Measurements from ENCODE around the gene FGF14. TPM values are rescaled to one million over a fixed set of nuclear protein-coding genes. Genes with fewer than 3 reads are reported as not detected.

The FGF14 gene
- total RNA-seq, 1 donor = under 0.01 TPM

DNA sequence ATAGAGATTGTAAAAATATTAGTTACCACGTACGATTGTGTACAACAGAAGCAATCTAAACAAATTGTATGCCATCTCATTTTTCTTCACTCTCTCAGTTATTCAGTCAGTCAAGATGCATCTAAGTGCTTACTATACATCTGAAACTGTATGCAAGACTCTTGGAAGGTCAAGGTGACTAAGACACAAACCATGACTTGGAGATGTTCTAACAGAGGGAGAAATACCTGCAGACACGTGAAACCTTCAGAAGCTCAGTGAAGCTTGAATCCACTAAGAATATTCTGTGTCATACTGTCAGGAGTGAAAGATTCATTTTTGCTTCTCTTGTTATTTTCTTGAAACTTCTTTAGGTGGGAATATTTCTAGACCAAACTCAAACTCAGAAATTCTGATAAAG, 584.0 kb downstream of the FGF14 start:
- Histone ChIP-seq H3K4me1 (ENCODE audit: insufficient read depth, low read length) (no peaks in the 10 kb centered on the region), H3K9me3 (ENCODE audit: low read depth, low read length) (no peaks in the 10 kb centered on the region), H3K27me3 (ENCODE audit: insufficient read depth, low read length) (no peaks in the 10 kb centered on the region), H3K4me3 (ENCODE audit: low read length) (no peak overlapping the region)

GRCh38 chr13:101811881-101812280, 590.0 kb downstream of the FGF14 start:
- Histone ChIP-seq H3K4me3 (ENCODE audit: low read length) (no peak overlapping the region), H3K4me1 (ENCODE audit: insufficient read depth, low read length) (no peaks in the 10 kb centered on the region), H3K9me3 (ENCODE audit: low read depth, low read length) (no peaks in the 10 kb centered on the region), H3K27me3 (ENCODE audit: insufficient read depth, low read length) (no peaks in the 10 kb centered on the region)

DNA sequence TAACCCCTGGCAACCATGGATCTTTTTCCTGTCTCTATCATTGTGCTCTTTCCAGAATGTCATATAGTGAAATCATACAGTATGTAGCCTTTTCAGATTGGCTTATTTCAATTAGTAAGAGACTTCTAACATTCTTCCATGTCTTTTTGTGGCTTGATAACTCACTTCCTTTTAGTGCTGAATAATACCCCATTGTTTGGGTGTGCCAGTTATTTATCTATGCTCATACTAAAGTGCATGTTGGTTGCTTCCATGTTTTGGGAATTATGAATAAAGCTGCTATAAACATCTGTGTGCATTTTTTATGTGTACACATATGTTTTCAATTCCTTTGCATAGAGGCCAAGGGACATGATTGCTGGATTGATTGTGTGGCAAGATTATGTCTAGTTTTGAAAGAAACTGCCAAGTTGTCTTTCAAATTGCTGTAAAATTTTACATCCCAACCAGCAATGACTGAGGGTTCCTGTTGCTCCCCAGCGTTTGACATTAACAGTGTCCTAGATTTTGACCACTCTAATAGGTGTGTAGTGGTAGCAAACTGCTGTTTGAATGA, 590.5 kb downstream of the FGF14 start:
- H3K9me3 ChIP-seq (ENCODE audit: low read depth, low read length) = no peaks in the 10 kb centered on the region
- no peaks in the 10 kb centered on the region for H3K27me3 ChIP-seq (ENCODE audit: insufficient read depth, low read length)
- no peaks in the 10 kb centered on the region for H3K4me1 ChIP-seq (ENCODE audit: insufficient read depth, low read length)
- no peak overlapping the region for H3K4me3 ChIP-seq (ENCODE audit: low read length)

DNA sequence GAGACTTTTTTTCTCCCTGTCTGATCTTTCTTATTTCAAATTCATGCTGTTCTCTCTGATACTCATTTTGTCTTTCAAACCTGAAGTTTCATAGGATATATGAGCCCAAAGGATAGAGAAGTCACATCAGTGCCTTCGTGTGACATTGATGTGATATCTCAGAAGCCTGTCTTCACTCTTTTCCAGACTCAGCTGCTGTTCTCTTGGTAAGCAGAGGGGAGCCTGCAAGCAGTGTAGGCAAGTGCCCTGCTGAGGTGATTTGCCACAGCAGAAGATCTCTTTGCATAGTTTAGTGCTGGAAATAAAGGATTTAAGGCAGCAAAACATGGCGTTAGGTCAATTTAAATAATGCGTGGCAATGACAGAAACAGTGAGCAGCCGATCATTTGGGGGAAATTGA, 602.7 kb downstream of the FGF14 start:
- H3K9me3 ChIP-seq (ENCODE audit: low read depth, low read length) = no peaks in the 10 kb centered on the region
- H3K4me1 ChIP-seq (ENCODE audit: insufficient read depth, low read length) = no peaks in the 10 kb centered on the region
- H3K4me3 ChIP-seq (ENCODE audit: low read length) = no peak overlapping the region
- H3K27me3 ChIP-seq (ENCODE audit: insufficient read depth, low read length) = no peaks in the 10 kb centered on the region

DNA sequence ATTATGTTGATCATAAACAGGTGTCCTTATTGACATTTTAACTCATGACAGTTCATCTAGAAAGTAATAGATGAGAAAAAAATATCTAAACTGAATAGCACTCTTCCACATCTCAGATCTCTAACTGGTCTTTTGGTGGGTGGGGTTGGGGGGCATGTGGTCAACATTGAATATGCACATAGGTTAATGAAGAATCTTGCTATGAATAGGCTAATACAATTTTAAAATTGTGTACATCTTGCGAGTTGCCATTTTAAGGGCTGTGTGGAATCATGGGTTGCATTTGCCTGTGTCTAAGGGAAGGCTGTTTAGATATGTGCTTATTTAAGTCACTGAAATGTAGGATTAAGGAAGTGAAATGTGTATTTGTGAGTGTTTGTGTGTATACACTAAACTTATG, 603.4 kb downstream of the FGF14 start:
- no peaks in the 10 kb centered on the region for H3K27me3 ChIP-seq (ENCODE audit: insufficient read depth, low read length)
- H3K9me3 ChIP-seq (ENCODE audit: low read depth, low read length) = no peaks in the 10 kb centered on the region
- H3K4me1 ChIP-seq (ENCODE audit: insufficient read depth, low read length) = no peaks in the 10 kb centered on the region
- no peak overlapping the region for H3K4me3 ChIP-seq (ENCODE audit: low read length)

DNA sequence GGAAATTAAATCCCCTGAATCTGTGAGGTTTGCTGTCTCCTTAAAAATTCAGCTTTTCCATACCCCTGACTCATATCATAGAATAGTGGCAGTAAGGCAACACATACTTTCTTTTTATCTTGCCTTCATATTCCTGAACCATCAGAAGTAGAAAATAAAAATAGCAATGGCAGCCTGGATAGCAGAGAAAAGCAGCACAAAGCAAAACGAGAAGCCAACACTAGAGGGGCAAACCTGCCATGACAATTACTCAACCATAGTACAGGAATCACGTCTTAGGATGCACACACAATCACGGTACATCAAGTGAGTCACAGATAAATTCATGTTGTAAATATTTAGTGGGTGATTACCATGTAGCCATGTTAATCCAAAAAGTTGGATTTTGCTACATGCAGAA, 606.4 kb downstream of the FGF14 start:
- H3K4me3 ChIP-seq (ENCODE audit: low read length) = no peak overlapping the region
- H3K27me3 ChIP-seq (ENCODE audit: insufficient read depth, low read length) = no peaks in the 10 kb centered on the region
- no peaks in the 10 kb centered on the region for H3K9me3 ChIP-seq (ENCODE audit: low read depth, low read length)
- no peaks in the 10 kb centered on the region for H3K4me1 ChIP-seq (ENCODE audit: insufficient read depth, low read length)

DNA sequence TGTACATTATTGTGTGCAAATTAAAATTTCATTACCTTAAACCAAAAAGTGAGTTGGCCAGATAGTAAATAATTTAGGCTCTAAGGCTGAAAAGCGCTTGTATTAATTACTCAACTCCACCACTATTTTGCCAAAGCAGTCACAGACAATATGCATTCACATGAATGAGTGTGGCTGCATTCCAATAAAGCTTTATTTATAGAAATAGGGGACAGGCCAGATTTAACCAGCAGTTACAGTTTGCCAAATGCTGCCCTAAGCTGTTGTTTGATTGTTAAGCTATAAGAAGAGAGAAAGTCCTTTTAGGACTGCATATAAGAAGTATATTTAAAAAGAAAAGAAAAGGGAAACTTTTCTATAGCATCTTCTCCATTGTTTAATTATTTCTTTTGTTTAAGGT, 606.8 kb downstream of the FGF14 start:
- Histone ChIP-seq H3K4me1 (ENCODE audit: insufficient read depth, low read length) (no peaks in the 10 kb centered on the region), H3K4me3 (ENCODE audit: low read length) (no peak overlapping the region), H3K27me3 (ENCODE audit: insufficient read depth, low read length) (no peaks in the 10 kb centered on the region), H3K9me3 (ENCODE audit: low read depth, low read length) (no peaks in the 10 kb centered on the region)

DNA sequence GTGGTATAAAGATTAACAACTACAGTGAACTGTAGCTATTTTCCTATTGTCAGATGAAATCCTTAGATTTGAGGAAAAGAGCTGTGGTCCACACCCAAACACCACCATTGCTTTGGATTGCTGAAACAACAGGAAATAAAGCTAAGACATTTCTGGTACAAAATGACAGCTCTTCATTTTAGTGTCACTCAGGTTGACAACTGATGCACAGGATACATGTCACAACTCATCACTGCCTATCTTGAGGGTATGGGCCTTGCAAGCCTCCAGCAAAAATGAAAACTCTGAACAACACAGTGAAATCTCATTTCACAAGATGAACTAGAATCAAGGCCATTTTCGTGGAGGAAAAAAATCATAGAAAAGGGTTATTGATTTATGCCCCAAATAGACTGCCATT, 609.7 kb downstream of the FGF14 start:
- no peak overlapping the region for H3K4me3 ChIP-seq (ENCODE audit: low read length)
- no peaks in the 10 kb centered on the region for H3K27me3 ChIP-seq (ENCODE audit: insufficient read depth, low read length)
- no peaks in the 10 kb centered on the region for H3K4me1 ChIP-seq (ENCODE audit: insufficient read depth, low read length)
- H3K9me3 ChIP-seq (ENCODE audit: low read depth, low read length) = no peaks in the 10 kb centered on the region

DNA sequence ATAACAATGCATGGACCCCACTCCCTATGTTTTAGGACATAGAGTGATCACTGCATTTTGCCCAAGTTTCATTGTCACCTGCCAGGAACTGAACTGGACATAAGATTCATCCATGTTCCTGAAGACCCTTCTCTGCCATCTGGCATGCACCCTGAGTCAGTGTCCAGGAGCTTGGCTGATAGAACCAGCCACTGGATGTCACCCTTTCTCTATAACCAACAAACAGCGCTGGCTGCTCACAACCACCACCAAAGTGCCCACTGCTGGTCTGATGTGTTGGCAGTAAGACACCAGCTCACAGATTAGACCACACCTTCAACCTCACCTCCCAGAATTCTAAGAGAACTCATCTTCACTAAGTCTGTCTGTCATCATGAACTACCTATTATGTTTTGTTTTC, 616.0 kb downstream of the FGF14 start:
- H3K27me3 ChIP-seq (ENCODE audit: insufficient read depth, low read length) = no peaks in the 10 kb centered on the region
- no peaks in the 10 kb centered on the region for H3K9me3 ChIP-seq (ENCODE audit: low read depth, low read length)
- no peaks in the 10 kb centered on the region for H3K4me1 ChIP-seq (ENCODE audit: insufficient read depth, low read length)
- no peak overlapping the region for H3K4me3 ChIP-seq (ENCODE audit: low read length)

GRCh38 chr13:101784313-101784712, 617.5 kb downstream of the FGF14 start:
- Histone ChIP-seq H3K4me1 (ENCODE audit: insufficient read depth, low read length) (no peaks in the 10 kb centered on the region), H3K9me3 (ENCODE audit: low read depth, low read length) (no peaks in the 10 kb centered on the region), H3K4me3 (ENCODE audit: low read length) (no peak overlapping the region)

GRCh38 chr13:101783554-101783953, 618.3 kb downstream of the FGF14 start:
- no peaks in the 10 kb centered on the region for H3K9me3 ChIP-seq (ENCODE audit: low read depth, low read length)
- no peak overlapping the region for H3K4me3 ChIP-seq (ENCODE audit: low read length)
- no peaks in the 10 kb centered on the region for H3K4me1 ChIP-seq (ENCODE audit: insufficient read depth, low read length)
- no peaks in the 10 kb centered on the region for H3K27me3 ChIP-seq (ENCODE audit: insufficient read depth, low read length)

More at GRCh38 chr13:101784313-101784712, 617.5 kb downstream of the FGF14 start:
- H3K27me3 ChIP-seq (ENCODE audit: insufficient read depth, low read length) = no peaks in the 10 kb centered on the region

DNA sequence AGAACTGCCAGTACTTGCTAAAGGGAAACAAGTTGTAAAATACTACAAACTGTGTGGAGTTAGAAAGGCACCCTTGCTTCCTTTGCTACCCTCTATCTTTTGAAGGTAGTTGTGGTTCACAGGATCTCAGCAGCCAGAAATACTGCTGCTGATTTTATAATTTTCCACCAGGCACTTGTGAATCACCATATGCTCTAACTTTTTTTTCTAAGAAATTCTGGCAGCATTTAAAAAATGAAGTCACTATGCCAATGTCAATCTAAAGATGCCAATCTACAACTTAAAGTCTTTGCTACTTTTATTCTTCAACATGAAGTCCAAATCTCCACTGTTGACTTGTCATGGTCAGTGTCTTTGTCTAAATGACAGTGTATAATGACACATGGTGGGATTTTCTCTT, 621.6 kb downstream of the FGF14 start:
- Histone ChIP-seq H3K9me3 (ENCODE audit: low read depth, low read length) (no peaks in the 10 kb centered on the region), H3K4me1 (ENCODE audit: insufficient read depth, low read length) (no peaks in the 10 kb centered on the region), H3K4me3 (ENCODE audit: low read length) (no peak overlapping the region), H3K27me3 (ENCODE audit: insufficient read depth, low read length) (no peaks in the 10 kb centered on the region)

- Histone ChIP-seq H3K9me3 (ENCODE audit: low read depth, low read length) (no peaks in the 10 kb centered on the region), H3K4me1 (ENCODE audit: insufficient read depth, low read length) (no peaks in the 10 kb centered on the region), H3K4me3 (ENCODE audit: low read length) (no peak overlapping the region)
Observed at GRCh38 chr13:101779147-101779546, 622.7 kb downstream of the FGF14 start.

DNA sequence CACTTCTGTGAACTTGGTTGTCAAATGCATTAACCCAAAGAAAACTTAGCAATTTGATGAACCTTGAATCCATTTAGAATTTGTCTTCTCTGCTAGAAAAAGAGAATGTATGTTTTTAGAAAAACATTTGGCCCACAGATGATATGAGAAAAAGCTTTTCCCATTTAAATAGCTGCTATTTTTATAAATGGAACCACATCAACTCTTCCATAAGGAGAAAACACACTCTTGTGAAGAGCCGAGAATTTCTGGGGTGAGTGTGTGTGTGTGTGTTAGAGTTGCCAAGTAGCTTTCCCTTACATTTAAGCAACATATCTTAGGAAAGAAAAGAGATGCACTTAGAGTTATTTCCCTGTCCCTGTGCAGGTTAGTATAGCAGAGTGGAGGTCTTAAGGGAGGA, 626.6 kb downstream of the FGF14 start:
- H3K9me3 ChIP-seq (ENCODE audit: low read depth, low read length) = no peaks in the 10 kb centered on the region
- no peak overlapping the region for H3K4me3 ChIP-seq (ENCODE audit: low read length)

More at GRCh38 chr13:101779147-101779546, 622.7 kb downstream of the FGF14 start:
- no peaks in the 10 kb centered on the region for H3K27me3 ChIP-seq (ENCODE audit: insufficient read depth, low read length)

DNA sequence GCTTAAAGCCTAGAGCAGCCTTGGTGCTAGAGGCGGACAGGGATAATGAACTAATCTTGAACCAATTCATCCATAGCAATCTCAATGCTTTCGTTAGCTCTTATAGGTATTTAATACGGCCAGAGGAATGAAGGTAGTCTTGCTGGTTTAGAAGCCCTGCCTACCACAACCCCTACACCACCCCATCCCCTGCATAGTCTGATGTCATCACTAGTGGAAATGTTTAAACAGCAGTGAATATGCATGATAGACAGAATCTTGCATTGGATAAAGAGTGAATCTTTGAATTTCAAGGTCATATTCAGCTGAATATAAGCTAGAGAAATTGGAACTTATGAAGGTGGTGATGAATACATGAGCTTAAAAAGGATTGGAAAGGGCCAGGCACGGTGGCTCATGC, 627.5 kb downstream of the FGF14 start:
- H3K9me3 ChIP-seq (ENCODE audit: low read depth, low read length) = no peaks in the 10 kb centered on the region
- no peaks in the 10 kb centered on the region for H3K27me3 ChIP-seq (ENCODE audit: insufficient read depth, low read length)
- H3K4me3 ChIP-seq (ENCODE audit: low read length) = no peak overlapping the region
- no peaks in the 10 kb centered on the region for H3K4me1 ChIP-seq (ENCODE audit: insufficient read depth, low read length)

More for the DNA sequence above, 626.6 kb downstream of the FGF14 start:
- H3K4me1 ChIP-seq (ENCODE audit: insufficient read depth, low read length) = no peaks in the 10 kb centered on the region
- no peaks in the 10 kb centered on the region for H3K27me3 ChIP-seq (ENCODE audit: insufficient read depth, low read length)

DNA sequence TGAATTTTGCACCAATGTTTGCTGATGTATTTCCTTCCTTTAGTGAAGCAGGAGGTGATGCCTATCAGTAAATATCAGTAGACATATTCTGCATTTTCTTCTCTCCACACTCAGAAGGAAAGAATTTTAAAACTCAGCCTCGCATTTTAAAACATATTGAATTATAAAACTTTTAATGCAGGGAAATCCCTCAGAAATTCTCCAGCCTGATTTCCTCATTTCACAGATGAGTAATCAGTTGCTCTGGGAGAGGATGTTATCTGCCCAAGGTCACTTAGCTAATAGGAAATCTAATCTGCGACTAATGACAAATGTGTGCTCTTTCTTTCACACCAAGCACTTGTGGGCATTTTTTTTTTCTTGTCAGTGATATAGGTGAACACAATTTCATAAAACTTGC, 628.8 kb downstream of the FGF14 start:
- Histone ChIP-seq H3K4me1 (ENCODE audit: insufficient read depth, low read length) (no peaks in the 10 kb centered on the region), H3K27me3 (ENCODE audit: insufficient read depth, low read length) (no peaks in the 10 kb centered on the region), H3K4me3 (ENCODE audit: low read length) (no peak overlapping the region), H3K9me3 (ENCODE audit: low read depth, low read length) (no peaks in the 10 kb centered on the region)

Data from mononuclear cell (primary cell).